ENCODE results near the gene IGF2R. TPM values are rescaled to one million over a fixed set of nuclear protein-coding genes. Genes with fewer than 3 reads are reported as not detected.

IGF2R gene
- total and polyA plus RNA-seq, 2 of the 13 experiments (the other 11 are each of a cell fraction or from before 2014, with no cell fraction given) = 38.3 to 70.0 TPM

- no peak for DNase-seq (ENCODE audit: low spot score)
- intact Hi-C loops (cut with micrococcal nuclease; ENCODE audit: unreplicated experiment) = no loop called here
- no peak for ATAC-seq
- no peaks in the 10 kb centered on the region for H4K20me1 ChIP-seq (ENCODE audit: insufficient read depth, low read length)
- no peaks in the 10 kb centered on the region for H3K9me3 ChIP-seq (ENCODE audit: low read length)
- no peak overlapping the region for H3K9ac ChIP-seq (ENCODE audit: insufficient read depth, low read depth, low read length)
- CTCF ChIA-PET (ENCODE audit: low intra/inter-chr PET ratio, low total read pairs) = no interaction called here
- H3K4me1 ChIP-seq (ENCODE audit: insufficient read depth, low read length) = no peaks in the 10 kb centered on the region
- POLR2A ChIA-PET = no interaction called here
- H2AFZ ChIP-seq (ENCODE audit: low read length) = no peak overlapping the region
- H3K4me2 ChIP-seq (ENCODE audit: low read depth, low read length) = no peak overlapping the region
- H3K27me3 ChIP-seq (ENCODE audit: control insufficient read depth in 1 of 2, insufficient read depth in 2 of 2, low read length in 2 of 2) = peaks cover 0 to 13% of the 10 kb centered on the region in 2 experiments; a peak in 3 of 5 replicates
- WGBS (ENCODE audit: low lambda C conversion rate) = 13% methylated on average over 2 of the region's 2 CpGs
- no peaks in the 10 kb centered on the region for H3K36me3 ChIP-seq (replicated peaks in 1 of 2; ENCODE audit: control insufficient read depth in 1 of 2, insufficient read depth in 2 of 2, low read length in 2 of 2)
- no peak overlapping the region for H3K4me3 ChIP-seq (replicated peaks in 1 of 3; ENCODE audit: insufficient read depth in 1 of 3, low read depth in 2 of 3, low read length in 3 of 3)
- no peaks in the 10 kb centered on the region for H3K79me2 ChIP-seq (ENCODE audit: insufficient read depth, low read length)
- BruUV-seq (replicated peaks) = no TSS peak
- H3K27ac ChIP-seq (ENCODE audit: extremely low read length, insufficient read depth, low read length) = no peak overlapping the region
- TF ChIP-seq SRSF1 (optimal IDR thresholded peaks at IDR 0.05; ENCODE audit: low read depth, low read length) (no peak), RBAK (CRISPR knock-in tag; IDR thresholded peaks at IDR 0.05) (no peak), ZFP36L2 (CRISPR knock-in tag; IDR thresholded peaks at IDR 0.05) (no peak), SNAPC4 (CRISPR knock-in tag; IDR thresholded peaks at IDR 0.05) (no peak), ZFX (CRISPR knock-in tag; IDR thresholded peaks at IDR 0.05; ENCODE audit: low read depth) (no peak), LCORL (IDR thresholded peaks at IDR 0.05) (no peak), LCORL (CRISPR knock-in tag; IDR thresholded peaks at IDR 0.05) (no peak), ZNF17 (CRISPR knock-in tag; IDR thresholded peaks at IDR 0.05) (no peak), FUBP1 (CRISPR knock-in tag; IDR thresholded peaks at IDR 0.05; ENCODE audit: borderline replicate concordance) (no peak), ZBTB7B (CRISPR knock-in tag; IDR thresholded peaks at IDR 0.05) (no peak), BRD4 (CRISPR knock-in tag; IDR thresholded peaks at IDR 0.05) (no peak), THAP11 (CRISPR knock-in tag; IDR thresholded peaks at IDR 0.05) (no peak), FOXA1 (IDR thresholded peaks at IDR 0.05) (no peak), FOXA1 (CRISPR knock-in tag; IDR thresholded peaks at IDR 0.05) (no peak), HMG20A (CRISPR knock-in tag; IDR thresholded peaks at IDR 0.05; ENCODE audit: borderline replicate concordance) (no peak), ATRX (CRISPR knock-in tag; IDR thresholded peaks at IDR 0.05; ENCODE audit: borderline replicate concordance) (no peak), ZNF354B (CRISPR knock-in tag; IDR thresholded peaks at IDR 0.05) (no peak), ZNF772 (CRISPR knock-in tag; IDR thresholded peaks at IDR 0.05) (no peak), MLXIP (CRISPR knock-in tag; IDR thresholded peaks at IDR 0.05; ENCODE audit: borderline replicate concordance) (no peak)
- no peak for FAIRE-seq
- in situ Hi-C loops (cut with HindIII; ENCODE audit: extremely low pct_ligation_motif_present, low pct_unique_long_range_greater_than_20kb) = no loop called here
Measured at GRCh38 chr6:159935065-159935464, 33.8 kb upstream of the IGF2R start.

All from HepG2 (cell line).